Stimulated activated CD4-positive, alpha-beta T cell treated with anti-CD3 and anti-CD28 coated beads, Interleukin-15, amount 100 ng/mL, for 1 hour (primary cell): ENCODE data around the gene RMDN2.
"Not testable (repeated sequence)": the region's sequence is repeated elsewhere in the genome, so short reads cannot be mapped to it uniquely, and the experiment has no call there.

Experiments
- DNase-seq, 2 donors: peaks; one replicate each; pipeline ENCODE4 v3.0.0-alpha.2; 2020; ENCODE audit warnings: low read depth in 1 of 2, low spot score in 1 of 2

Gene RMDN2

DNA sequence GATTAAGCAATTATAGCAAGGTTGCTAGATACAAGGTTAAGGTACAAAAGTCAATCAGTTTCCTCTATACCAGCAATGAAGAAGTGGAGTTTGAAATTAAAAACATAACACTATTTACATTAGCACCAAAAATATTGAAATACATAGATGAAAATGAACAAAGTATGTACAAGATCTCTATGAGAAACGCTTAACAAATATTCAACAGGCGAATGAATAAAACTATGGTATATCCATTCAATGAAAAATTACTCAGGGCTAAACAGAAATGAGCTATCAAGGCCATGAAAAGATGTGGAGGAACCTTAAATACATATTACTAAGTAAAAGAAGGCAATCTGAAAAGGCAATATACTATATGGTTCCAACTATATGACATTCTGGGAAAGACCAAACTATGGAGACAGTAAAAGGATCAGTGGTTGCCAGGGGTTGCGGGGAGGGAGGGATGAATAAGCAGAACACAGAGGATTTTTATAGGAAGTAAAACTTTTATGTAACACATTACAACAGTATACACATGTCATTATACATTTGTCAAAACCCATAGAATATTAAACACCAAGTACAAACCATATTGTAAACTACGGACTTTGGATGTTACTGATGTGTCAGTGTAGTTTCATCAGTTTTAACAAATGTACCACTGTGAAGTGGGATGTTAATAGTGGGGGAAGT lies 62.1 kb downstream of the RMDN2 start:
- DNase-seq: no peak

- no peak for DNase-seq
Measured at GRCh38 chr2:37992601-37993000, 67.5 kb downstream of the RMDN2 start.

- no peak for DNase-seq
Measured at GRCh38 chr2:37993143-37993542, 68.1 kb downstream of the RMDN2 start.

GRCh38 chr2:37997629-37998028 lies 72.5 kb downstream of the RMDN2 start:
- no peak for DNase-seq

DNA sequence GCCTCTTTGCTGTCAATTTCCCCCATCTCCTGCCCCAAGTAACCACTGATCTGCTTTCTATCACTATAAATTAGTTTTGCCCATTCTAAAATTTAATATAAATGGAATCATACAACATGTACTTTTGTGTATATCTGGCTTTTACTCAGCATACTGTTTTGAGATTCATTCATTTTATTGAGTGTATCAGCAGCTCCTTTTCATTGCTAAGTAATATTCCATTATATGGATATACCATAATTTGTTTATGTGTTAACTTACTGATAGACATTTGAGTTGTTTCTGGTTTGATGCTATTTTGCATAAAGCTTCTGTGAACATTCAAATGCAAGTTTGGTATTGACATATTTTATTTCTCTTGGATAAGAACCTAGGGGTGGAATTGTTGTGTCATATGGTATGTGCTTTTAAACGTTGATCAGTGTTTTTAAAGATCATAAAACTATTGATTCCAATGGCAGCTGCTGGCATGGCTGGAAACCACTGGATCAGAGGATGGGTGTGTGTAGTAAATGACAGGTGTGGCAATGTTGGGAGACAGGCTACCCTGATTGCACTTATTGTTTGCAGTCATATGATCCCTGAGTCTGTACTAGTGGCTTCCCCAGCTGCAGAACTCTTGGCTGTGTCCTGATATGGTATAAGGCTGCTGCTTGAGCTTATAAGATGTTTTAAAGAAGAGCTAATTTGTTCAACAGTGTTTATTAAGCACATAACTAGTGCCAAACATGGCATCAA lies 75.6 kb downstream of the RMDN2 start:
- DNase-seq: no peak

DNA sequence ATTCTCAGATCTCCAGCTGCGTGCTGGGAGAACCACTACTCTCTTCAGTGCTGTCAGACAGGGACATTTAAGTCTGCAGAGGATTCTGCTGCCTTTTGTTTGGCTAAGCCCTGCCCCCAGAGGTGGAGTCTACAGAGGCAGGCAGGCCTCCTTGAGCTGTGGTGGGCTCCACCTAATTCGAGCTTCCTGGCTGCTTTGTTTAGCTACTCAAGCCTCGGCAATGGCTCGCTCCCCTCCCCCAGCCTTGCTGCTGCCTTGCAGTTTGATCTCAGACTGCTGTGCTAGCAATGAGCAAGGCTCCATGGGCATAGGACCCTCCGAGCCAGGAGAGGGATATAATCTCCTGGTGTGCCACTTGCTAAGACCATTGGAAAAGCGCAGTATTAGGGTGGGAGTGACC lies 85.1 kb downstream of the RMDN2 start:
- DNase-seq: not testable (repeated sequence)

DNA sequence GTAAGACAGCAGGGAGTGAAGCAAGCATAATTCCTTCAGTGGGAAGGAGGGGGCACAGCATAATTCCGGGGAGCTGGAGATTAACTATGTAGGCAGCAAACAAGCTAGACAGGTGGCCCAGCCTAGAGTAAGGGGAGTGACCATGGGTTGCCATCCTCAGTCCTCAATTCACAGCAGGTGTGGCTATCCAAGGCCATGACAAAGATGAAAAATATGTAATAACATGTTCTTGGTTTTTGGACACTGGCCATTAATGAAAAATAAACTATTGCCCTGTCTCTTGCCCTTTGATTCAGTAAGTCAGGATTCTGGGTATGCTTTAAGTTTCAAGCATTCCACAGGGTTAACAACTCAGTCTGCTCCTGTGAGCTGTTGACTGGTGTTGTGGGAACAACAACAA lies 85.9 kb downstream of the RMDN2 start:
- no peak for DNase-seq

- DNase-seq: no peak
Measured at GRCh38 chr2:38013158-38013752, 88.2 kb downstream of the RMDN2 start.

DNA sequence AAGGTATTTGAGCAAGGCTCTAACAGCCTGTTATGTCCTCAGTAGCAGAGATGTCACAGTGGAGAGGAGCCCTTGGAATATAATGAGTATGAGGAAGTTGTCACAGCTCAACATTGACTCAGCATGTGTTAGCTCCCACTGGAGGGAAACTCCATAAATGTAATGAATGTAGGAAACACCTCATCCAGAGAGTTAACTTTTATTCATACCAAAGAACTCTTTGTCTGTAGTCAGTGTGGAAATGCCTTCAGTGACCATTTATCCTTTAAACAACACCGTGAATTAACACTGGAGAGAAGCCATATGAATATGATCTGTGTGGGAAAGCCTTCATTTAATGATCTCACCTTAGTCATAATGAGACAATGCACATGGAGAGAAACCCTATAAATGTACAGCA lies 91.1 kb downstream of the RMDN2 start:
- no peak for DNase-seq

DNA sequence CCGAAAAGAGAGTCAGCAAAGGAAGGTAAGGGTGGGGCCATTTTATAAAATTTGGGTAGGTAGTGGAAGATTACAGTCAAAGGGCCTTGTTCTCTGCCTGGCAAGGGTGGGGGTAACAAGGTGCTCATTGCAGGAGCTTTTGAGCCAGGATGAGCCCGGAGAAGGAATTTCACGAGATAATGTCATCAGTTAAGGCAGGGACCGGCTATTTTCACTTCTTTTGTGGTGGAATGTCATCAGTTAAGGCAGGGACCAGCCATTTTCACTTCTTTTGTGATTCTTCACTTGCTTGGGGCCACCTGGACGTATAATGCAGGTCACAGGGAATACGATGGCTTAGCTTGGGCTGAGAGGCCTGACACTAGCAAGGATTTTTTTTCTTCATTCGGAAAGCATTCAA lies 92.7 kb downstream of the RMDN2 start:
- DNase-seq: no peak

DNA sequence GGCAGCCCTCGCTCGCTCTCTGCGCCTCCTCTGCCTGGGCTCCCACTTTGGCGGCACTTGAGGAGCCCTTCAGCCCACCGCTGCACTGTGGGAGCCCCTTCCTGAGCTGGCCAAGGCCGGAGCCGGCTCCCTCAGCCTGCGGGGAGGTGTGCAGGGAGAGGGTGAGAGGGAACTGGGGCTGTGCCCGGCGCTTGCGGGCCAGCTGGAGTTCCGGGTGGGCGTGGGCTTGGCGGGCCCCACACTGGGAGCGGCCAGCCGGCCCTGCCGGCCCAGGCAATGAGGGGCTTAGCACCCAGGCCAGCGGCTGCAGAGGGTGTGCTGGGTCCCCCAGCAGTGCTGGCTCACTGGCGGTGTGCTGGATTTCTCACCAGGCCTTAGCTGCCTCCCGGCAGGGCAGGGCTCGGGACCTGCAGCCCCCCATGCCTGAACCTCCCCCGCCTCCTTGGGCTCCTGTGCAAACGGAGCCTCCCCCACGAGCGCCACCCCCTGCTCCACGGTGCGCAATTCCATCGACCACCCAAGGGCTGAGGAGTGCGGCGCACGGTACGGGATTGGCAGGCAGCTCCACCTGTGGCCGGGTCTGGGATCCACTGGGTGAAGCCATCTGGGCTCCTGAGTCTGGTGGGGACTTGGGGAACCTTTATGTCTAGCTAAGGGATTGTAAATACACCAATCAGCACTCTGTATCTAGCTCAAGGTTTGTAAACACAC lies 95.4 kb downstream of the RMDN2 start:
- DNase-seq: not testable (repeated sequence)

- DNase-seq: no peak
Measured at GRCh38 chr2:38021589-38021988, 96.5 kb downstream of the RMDN2 start.

- DNase-seq: no peak
Measured at GRCh38 chr2:38026846-38027245, 101.8 kb downstream of the RMDN2 start.

GRCh38 chr2:38028829-38029228 lies 103.7 kb downstream of the RMDN2 start:
- DNase-seq: no peak

DNA sequence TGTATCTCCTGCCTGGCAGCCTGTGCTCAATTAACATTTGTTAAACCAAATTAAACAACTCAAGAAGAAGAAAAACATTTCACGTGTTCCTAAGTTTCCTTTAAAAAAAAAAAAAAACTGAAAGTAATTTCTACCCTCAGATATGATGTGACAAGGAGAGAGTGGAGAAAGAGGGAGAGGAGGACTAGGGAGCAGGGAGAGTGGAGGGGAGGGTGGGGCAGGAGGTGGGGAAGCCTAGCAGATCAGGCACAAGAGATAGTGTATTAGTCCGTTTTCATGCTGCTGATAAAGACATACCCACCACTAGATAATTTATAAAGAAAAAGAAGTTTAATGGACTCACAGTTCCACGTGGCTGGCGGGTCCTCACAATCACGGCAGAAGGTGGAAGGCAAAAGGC lies 104.4 kb downstream of the RMDN2 start:
- no peak for DNase-seq

DNA sequence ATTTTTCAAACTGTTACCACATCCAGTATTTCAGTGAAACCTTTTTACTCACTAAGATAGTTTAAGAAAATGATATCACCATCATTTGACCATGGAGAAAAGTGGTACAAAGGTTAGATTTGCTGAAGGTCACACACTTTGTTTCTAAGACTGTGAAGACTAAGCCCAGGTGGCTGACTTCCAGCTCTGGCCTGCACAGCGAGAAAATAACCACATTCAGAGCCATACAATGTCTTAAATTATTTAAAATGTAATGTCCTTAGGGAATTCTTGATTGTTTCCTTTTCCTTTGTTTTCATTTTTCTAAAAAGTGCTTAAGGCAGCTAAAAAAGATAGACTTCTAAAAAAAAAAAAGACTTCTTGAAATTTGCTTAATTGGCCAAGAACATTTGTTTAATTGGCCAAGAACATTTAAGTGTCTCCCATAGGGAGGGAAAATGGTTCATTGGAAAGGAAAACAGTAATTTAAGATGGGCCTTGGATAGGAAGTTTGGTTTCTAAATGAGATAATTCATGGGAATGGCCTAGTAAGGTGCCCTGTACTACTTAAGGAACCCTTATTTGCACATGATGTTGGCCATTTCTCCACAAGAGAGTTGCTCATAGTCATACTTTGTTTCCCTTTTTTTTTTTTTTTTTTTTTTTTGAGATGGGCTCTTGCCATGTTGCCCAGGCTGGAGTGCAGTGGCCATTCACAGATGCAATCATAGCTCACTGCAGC lies 105.7 kb downstream of the RMDN2 start:
- DNase-seq: no peak

GRCh38 chr2:38032946-38033345 lies 107.9 kb downstream of the RMDN2 start:
- no peak for DNase-seq

- no peak for DNase-seq
Measured at GRCh38 chr2:38033646-38034045, 108.6 kb downstream of the RMDN2 start.

DNA sequence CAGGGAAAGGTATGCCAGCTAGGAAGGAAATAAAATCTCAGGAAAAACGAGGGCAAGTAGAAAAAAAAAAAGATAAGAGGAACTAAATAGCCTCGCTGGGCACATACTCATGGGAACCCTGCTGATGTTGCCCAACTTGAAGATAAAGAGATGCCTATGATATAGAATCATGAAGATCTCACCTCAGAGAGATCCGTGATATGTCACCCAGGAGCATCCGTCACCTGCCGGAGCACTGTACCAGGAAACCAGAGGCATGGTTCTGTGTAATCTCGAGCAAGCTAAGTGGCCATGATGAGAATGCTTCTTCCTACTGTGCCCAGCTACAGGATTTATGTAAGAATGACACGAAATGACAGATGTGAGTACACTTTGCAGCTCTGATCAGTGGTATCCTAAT lies 110.9 kb downstream of the RMDN2 start:
- no peak for DNase-seq

GRCh38 chr2:38037325-38037724 lies 112.2 kb downstream of the RMDN2 start:
- DNase-seq: no peak
